IPS DF 4.7 (cell line): Measurements from ENCODE around the gene PCDHGB1.
"Not testable (repeated sequence)": the region's sequence is repeated elsewhere in the genome, so short reads cannot be mapped to it uniquely, and the experiment has no call there.

Source experiments
- DNase-seq: peaks from one replicate; pipeline ENCODE4 v3.0.0-alpha.2; 2013; ENCODE audit warnings: low spot score; ENCODE audit errors: extremely low read depth

Gene PCDHGB1

DNA sequence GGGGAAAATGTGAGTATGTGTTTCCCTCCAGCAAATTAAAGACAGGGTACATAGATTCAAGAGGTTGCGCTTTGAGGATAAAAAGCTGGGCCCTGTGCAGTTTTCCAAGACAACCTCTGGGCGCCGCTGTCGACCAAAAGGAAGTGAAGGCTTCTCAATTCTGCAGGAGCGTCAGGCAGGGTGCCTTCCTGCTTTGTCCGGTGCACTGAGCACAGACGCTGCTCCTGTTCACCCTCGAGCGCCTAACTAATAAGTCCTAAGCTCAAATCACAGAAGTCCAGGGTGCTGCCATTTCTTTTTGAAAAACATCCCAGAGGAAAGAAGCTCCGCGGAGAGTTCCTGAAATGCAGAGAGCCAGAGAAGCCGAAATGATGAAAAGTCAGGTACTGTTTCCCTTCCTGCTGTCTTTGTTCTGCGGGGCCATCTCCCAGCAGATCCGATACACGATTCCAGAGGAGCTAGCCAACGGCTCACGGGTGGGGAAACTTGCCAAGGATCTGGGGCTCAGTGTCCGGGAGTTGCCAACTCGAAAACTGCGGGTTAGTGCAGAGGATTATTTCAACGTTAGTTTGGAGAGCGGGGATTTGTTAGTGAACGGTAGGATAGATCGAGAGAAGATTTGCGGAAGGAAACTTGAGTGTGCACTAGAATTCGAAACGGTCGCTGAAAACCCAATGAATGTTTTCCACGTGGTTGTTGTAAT is at the start of gene PCDHGB1:
PCDHGB1 (plus strand) TSS at position 183 of the 703 bp plus-strand sequence; CDS start at position 345, 162 bp downstream.
- DNase-seq = no peak

DNA sequence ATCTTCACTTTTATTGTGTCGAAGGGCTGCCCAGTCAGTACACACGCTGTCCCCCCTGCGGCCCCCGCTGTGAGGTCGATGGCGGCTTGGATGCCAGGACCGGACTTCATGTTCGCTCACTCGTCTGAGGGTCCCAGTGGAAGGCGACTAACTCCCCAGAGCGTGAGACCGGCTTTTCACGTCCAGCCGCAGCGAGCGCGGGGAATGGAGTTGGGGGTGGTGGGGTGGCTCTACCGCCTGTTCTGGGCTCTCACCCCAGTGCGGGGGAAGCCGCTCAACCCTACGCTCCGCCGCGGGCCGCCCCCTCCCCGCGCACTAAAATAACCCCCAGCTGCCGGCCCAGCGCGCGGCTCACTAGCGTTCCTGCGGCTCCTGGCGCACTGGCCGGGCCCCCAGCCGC is 46.1 kb upstream of the PCDHGB1 start, which contains the start of gene SLC25A2:
SLC25A2 (minus strand) TSS at position 294 of the 400 bp plus-strand sequence; CDS start at position 110, 184 bp downstream.
- DNase-seq = no peak

DNA sequence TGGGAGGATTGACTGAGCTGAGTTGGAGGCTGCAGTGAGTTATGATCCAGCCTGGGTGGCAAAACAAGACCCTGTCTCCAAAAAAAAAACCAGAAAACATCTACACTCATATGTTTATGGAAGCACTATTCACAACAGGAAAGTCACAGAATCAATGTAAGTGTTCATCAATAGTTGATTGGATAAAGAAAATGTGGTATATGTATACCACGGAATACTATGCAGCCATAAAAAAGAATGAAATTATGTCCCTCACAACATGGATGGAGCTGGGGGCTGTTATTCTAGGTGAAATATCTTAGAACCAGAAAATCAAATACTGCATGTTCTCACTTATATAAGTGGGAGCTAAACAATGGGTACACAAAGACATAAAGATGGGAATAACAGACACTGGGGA is 43.3 kb upstream of the PCDHGB1 start:
- no peak for DNase-seq

DNA sequence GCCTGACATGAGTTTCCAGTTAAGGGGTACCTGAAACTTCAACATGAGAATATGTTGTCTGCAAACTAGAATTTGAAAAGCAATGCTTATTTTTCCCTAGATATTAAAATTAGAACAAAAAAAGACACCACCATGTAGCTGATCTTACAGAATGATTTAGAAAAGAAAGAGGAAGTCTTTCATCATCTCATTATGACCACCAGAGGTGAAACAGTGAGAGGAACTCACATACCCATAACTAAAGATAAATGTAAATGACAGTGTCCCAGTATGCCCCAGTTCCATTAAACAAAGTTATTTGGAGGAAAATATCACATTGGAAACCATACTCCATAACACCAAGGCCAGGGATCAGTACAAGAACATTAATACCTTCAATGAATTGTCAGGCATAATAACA is 36.2 kb upstream of the PCDHGB1 start:
- no peak for DNase-seq

DNA sequence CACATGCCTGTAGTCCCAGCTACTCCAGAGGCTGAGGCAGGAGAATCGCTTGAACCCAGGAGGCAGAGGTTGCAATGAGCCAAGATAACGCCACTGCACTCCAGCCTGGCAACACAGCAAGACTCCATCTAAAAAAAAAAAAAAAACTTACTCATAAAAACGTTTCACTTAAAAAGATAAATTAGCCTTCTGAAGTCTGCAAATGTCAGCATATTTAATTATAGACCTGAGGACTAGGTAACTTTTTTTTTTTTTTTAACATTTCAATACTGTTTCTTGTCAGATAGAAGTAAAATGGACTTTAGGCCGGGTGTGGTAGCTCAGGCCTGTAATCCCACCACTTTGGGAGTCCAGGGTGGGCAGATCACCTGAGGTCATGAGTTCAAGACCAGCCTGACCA is 32.9 kb upstream of the PCDHGB1 start:
- not testable (repeated sequence) for DNase-seq

DNA sequence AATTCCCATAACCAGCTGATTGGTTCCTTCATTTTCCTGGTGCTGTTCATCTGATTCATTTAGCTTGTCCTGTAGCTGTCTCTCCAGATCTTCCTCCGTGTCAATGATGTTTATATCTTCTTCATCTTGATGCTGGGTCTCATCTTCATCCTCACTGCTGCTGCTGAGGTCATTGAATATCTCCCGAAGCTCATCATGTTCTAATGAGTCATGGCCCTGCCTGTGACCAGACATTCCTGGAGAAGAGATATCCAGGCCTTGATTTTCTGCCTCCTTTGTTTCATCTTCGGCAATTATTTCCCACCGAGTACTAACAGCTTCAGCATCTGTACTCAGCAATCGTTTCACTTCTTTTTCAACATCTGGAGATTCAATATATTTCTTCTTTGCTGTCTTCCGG is 30.7 kb upstream of the PCDHGB1 start:
- no peak for DNase-seq

DNA sequence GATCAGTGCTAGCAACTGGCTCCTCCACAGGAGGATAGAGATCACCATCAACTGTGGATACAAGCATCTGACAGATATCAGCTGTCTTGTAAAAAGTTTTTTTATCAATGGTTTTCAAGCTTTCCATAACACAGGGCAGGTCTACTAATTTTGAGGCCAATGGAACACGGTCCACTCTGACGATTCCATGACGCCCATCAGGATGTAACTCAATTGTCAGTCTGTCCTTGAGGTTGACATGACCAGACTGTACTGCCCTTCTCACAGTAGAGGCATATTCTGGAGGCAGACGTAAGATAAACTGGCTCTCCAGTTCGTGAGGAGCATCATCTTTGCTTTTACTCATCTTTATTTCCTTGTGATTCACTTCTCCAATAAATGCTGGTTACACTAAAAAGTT is 30.2 kb upstream of the PCDHGB1 start:
- DNase-seq = no peak

DNA sequence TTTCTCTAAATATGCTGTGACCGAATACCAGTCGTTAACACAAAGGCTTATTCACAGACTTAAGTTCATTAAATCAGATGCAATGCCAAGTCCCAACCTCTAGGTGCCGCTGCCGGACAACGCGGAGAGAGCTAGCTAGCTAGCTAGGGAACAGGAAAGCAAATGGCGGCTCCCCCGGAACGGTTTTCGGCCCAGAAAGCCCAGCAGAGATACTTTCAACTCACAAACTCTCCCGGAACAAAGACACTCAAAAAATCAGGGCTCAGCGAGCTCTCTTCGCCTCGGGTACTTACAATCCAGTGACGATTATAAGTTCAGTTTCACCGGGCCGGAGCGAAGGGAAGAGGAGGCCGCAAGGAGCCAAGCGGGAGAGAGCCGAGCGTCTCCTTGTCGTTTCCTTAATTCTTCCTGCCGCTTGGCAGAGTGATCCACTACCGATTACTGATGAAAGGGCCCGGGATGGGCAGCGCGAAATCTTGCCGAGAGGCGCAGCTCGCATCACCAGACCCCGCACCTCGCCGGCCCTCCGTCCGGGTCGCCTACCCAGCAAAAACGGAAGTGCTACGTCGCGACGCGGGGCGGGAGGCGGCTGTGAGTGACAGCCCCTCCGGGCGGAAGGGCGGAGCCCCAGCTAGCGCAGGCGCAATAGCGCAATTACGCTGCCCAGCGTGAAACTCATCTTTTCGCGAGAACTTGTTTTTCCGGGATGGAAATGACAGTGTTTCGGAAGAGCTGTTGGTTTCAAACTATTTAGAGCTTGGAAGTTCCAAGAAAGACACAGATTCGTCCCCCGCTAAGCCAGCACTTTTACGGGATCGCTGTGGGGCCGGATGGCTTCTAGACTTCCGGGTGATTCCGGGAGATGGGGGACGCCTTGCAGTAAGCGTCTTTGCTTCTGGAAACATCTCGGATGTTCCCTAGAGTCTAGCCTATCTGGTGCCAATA is 29.4 kb upstream of the PCDHGB1 start, which contains the start of gene TAF7:
TAF7 (minus strand) TSS at position 560 of the 945 bp plus-strand sequence. CDS start 740 bp downstream, outside the sequence.
- peak; percentile 79 for DNase-seq

DNA sequence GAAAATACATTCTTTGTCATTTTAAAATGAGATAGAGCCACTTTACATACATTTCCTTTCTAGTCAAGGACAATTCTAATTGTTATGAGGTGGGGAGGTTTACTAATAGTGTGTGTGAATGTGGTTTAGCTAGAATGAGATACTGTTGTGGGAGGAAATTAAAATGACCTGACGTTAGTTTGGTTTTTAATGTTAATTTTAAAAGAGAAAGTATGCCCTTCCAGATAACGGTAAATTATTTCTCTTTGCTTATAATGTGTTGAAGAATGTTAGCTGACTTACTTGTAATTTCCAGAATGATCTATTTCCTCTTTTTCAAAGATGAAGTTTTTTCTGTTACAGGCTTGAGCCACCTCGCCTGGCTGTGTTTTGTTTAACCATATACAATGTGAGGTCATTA is 27.6 kb upstream of the PCDHGB1 start:
- no peak for DNase-seq

DNA sequence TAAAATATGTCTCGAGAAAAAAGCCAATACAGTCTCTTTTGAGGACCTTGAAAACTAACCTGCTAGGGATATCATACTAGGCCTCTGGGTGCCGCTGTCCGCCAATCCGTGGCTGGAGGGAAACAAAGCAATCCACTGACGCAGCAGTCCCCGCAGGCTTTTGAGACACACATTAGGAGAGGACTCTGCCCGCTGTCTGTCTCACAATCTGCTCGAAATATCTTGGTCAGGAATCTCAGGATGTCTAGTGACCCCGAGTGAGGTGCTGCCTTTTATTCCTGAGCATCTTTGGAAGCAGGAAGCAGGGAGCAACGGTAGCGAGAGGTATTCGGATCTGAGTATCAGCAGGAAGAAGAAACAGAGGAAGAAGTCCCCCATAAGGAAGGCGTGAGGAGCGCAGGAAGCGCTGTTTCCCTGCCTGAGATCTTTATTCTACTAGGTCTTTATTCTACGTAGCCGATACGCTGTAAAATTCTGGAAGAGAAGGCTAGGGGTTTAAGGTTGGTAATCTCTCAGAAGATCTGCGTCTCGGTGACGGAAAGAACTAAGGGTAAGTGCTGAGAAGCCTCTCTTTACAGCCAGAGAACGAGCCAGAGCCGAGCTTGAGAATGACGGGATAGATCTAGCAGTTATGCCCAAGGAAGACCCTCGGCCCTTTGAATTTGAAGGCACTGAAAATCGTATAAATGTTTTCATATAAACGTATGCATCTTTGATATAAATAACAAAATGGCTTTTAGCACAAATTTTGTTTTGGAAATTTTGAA is 23.6 kb upstream of the PCDHGB1 start:
- no peak for DNase-seq

DNA sequence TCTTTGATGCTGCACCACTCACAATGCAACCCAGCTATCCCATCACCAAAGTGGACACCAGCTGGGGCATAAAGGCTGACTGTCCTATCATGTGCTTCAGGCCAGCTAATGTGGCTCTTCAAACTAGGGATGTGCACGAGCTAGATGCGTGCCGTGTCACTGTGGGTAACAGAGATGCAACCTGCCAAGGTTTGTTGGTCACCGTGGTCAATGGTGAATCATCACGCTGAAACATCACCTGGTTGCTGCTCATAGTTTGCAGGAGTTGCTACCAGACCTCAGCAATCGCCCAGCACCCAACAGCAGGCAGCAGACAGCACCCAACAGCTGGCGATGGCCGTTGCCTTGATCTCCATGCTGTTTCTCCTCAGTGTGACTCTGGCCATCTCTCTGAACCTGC is 21.7 kb upstream of the PCDHGB1 start:
- DNase-seq = no peak

DNA sequence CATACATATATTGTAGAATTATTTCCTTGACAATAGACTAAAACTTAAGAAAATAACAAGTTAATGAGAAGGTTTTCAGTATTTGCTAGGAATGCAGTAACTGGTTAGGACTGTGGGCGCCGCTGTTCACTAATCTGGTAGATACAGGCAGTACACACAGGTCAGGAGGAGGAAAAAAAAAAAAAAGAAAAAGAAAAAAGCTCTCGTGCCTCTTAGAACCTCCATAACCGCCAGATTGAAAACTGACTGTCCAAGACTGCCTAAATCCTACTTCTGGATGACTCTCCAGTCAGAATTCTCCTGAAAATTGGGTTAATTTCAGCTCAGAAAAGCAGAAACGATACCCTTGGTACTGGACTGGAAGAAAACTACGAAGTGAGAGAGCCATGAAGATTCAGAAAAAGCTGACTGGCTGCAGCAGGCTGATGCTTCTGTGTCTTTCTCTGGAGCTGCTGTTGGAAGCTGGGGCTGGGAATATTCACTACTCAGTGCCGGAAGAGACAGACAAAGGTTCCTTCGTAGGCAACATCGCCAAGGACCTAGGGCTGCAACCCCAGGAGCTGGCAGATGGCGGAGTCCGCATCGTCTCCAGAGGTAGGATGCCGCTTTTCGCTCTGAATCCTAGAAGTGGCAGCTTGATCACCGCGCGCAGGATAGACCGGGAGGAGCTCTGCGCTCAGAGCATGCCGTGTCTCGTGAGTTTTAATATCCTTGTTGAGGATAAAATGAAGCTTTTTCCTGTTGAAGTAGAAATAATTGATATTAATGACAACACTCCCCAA is 19.4 kb upstream of the PCDHGB1 start, which contains the start of gene PCDHGA1:
PCDHGA1 (plus strand) TSS at position 216 of the 782 bp plus-strand sequence.
- no peak for DNase-seq

DNA sequence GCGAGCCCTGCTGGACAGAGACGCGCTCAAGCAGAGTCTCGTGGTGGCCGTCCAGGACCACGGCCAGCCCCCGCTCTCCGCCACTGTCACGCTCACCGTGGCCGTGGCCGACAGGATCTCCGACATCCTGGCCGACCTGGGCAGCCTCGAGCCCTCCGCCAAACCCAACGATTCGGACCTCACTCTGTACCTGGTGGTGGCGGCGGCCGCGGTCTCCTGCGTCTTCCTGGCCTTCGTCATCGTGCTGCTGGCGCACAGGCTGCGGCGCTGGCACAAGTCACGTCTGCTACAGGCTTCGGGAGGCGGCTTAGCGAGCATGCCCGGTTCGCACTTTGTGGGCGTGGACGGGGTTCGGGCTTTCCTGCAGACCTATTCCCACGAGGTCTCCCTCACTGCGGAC is 17.3 kb upstream of the PCDHGB1 start:
- not testable (repeated sequence) for DNase-seq

DNA sequence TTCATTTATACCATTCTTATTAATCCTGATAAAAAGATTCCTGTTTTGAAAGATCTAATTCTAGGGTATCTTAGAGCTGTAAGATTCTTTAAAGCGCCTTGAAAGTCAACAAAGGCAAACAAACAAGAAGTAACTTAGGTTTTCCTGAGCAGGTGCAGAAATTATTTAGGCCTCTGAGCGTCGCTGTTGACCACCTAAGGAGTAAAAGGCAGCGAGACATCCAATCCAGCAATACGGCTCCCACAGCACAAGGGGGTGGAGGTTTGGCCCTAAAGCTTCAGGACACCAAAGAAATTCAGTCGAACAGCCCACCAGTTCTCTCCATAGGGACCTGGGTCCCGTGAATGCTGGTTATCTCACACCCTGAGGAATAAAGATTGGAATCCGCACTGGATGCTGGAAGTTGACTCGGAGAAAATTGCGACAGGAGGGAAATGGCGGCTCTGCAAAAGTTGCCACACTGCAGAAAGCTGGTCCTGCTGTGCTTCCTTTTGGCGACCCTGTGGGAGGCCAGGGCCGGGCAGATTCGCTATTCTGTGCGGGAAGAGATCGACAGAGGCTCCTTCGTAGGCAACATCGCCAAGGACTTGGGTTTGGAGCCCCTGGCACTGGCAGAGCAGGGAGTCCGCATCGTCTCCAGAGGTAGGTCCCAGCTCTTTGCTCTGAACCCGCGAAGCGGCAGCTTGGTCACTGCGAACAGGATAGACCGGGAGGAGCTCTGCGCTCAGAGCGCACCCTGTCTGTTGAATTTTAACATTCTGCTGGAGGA is 11.2 kb upstream of the PCDHGB1 start, which contains the start of gene PCDHGA2:
PCDHGA2 (plus strand) TSS at position 223 of the 769 bp plus-strand sequence.
- no peak for DNase-seq

DNA sequence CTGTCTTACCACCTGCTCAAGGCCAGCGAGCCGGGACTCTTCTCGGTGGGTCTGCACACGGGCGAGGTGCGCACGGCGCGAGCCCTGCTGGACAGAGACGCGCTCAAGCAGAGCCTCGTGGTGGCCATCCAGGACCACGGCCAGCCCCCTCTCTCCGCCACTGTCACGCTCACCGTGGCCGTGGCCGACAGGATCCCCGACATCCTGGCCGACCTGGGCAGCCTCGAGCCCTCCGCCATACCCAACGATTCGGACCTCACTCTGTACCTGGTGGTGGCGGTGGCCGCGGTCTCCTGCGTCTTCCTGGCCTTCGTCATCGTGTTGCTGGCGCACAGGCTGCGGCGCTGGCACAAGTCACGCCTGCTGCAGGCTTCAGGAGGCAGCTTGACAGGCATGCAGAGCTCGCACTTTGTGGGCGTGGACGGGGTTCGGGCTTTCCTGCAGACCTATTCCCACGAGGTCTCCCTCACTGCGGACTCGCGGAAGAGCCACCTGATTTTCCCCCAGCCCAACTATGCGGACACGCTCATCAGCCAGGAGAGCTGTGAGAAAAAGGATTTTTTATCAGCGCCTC is 9.0 kb upstream of the PCDHGB1 start:
- DNase-seq = not testable (repeated sequence)

DNA sequence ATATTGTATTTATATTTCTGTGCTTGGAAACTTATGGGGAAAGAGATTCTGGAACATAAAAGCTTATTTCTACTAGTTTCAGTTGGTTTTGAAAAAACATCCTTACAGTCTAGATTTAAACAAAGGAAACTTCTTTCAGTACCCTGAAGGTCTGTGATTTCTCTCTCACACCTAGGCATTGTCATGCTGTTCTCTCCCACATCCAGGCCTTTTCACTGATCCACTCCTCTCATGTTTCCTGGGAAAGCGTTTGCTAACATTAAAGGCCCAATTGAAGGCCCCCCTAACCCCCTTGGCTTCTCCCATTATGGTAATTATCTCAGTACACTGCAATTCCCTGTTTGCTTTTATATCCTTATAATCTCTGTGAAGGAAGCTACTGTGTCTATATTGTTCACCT is 7.1 kb upstream of the PCDHGB1 start:
- no peak for DNase-seq

DNA sequence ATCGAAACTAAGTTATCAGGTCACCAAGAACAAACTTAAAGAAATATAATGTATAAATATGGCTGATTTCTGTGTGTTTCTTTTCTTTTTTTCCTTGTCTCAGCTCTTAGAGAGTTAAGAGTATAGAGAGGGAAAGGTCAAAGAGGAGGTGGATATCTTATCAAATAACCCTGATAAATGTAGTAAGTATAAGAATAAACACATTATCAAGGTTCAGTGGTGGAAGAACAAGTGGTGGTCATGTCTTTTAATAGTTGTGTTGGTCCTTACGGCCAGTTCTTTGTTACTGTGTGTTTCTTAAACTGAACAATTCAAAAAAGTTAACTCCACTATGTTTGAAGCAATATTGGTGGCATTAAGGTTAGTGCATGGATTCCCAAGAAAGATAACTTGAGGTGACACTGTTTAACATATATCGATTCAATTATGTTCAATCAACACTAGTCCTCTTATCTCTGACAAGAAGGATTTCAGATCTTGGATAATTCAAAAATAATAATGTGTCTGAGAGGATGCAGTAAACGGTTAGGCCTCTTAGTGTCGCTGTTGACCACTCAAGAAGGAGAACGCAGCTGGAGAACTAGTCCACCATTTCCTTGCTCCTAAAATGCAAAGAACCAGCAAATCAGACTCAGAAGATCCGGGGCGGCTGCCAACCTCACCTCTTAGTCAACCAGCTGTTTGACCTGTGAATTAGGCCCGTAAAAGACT is 6.5 kb upstream of the PCDHGB1 start, which contains the start of gene PCDHGA3:
PCDHGA3 (plus strand) TSS at position 588 of the 711 bp plus-strand sequence. CDS start 205 bp downstream, outside the sequence.
- no peak for DNase-seq

DNA sequence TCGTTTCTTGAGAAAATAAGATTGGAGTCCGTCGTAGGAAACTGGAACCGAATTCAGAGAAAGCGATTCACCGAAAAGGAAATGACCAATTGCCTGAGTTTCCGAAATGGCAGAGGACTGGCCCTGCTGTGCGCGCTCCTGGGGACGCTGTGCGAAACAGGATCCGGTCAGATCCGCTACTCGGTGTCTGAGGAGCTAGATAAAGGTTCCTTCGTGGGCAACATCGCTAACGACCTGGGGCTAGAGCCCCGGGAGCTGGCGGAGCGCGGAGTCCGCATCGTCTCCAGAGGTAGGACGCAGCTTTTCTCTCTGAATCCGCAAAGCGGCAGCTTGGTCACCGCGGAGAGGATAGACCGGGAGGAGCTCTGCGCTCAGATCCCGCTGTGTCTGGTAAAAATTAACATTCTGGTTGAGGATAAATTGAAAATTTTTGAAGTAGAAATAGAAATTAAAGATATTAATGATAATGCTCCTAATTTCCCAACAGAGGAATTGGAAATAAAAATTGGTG is 5.9 kb upstream of the PCDHGB1 start:
- no peak for DNase-seq
